HCT116 (cell line): ENCODE measurements around the gene ACOX3. TPM values are rescaled to one million over a fixed set of nuclear protein-coding genes. Genes with fewer than 3 reads are reported as not detected.
"Not testable (repeated sequence)": the region's sequence is repeated elsewhere in the genome, so short reads cannot be mapped to it uniquely, and the experiment has no call there.

Experiments
- ATAC-seq: fragments of 200-7000 bp; cut with Tn5 transposase; 2 replicates; pipeline ENCODE4 v1.9.1; 2020; ENCODE audit warnings: mild to moderate bottlenecking, moderate library complexity
- BruUV-seq: library from RNA; stranded (reverse); fragments of 400-500 nt; replicated peaks from 2 replicates; lab custom pipeline; 2021; lab: Mats Ljungman, UMichigan
- CTCF ChIA-PET: fragments of 300-600 bp; sonication (Branson Sonifier 250); formaldehyde crosslinking; loops from one replicate; lab custom pipeline; 2021; ENCODE audit warnings: antibody characterized with exemption; lab: Charles Lee
- POLR2A ChIA-PET: fragments of 300-600, 350-600 bp; sonication (Branson Sonifier 250); formaldehyde crosslinking; loops from one replicate; lab custom pipeline; 2021; ENCODE audit warnings: antibody characterized with exemption; lab: Charles Lee
- RAD21 ChIA-PET, 2 experiments: fragments of 300-600 bp; sonication (Branson Sonifier 250); formaldehyde crosslinking; loops; one replicate each; lab custom pipeline; 2023; ENCODE audit warnings: low total read pairs in 2 of 2; ENCODE audit not compliant: uncharacterized antibody in 2 of 2, unreplicated experiment in 2 of 2, low non-redundant PET in 1 of 2; lab: Charles Lee
- DNase-seq: peaks from one replicate; pipeline ENCODE4 v3.0.0-alpha.2; 2010; ENCODE audit warnings: low read depth, low spot score
- H2AFZ ChIP-seq: fragments of 200-600 bp; shearing (Covaris generic), sonication (generic); 2 replicates; pipeline ENCODE4 v1.6.1; 2017; ENCODE audit warnings: low read depth, mixed run types, mixed read lengths, antibody characterized with exemption, low read length; ENCODE audit not compliant: poor library complexity, severe bottlenecking
- H3K27ac ChIP-seq: 2 replicates; pipeline ENCODE4 v1.5.1; 2012; ENCODE audit warnings: low read depth, low read length
- H3K27me3 ChIP-seq: fragments of 200-600 bp; sonication (generic); 2 replicates; pipeline ENCODE4 v1.6.1; 2016; ENCODE audit warnings: mixed run types, low read length, mixed read lengths; ENCODE audit not compliant: insufficient read depth
- H3K36me3 ChIP-seq, 2 experiments: fragments of 200-500 bp in 1 of 2; fragments of 200-600 bp in 1 of 2; sonication (Bioruptor generic) in 1 of 2; sonication (generic) in 1 of 2; 2 replicates each; pipeline versions ENCODE4 v1.5.1 to v1.6.1; 2014 to 2016; ENCODE audit warnings: low read length in 2 of 2, inconsistent platforms in 1 of 2, mixed read lengths in 1 of 2, mixed run types in 1 of 2; ENCODE audit not compliant: insufficient read depth in 2 of 2, control insufficient read depth in 1 of 2
- H3K4me1 ChIP-seq, 2 experiments: fragments of 200-600 bp in 1 of 2; sonication (generic) in 1 of 2; 2 replicates each; pipeline versions ENCODE4 v1.5.1 to v1.6.1; 2012 to 2017; ENCODE audit warnings: low read length in 2 of 2, inconsistent platforms in 1 of 2, mild to moderate bottlenecking in 1 of 2, mixed read lengths in 1 of 2, mixed run types in 1 of 2, moderate library complexity in 1 of 2; ENCODE audit not compliant: insufficient read depth in 2 of 2, control insufficient read depth in 1 of 2
- H3K4me2 ChIP-seq: fragments of 200-600 bp; sonication (generic); 2 replicates; pipeline ENCODE4 v1.6.1; 2017; ENCODE audit warnings: mixed run types, low read length, mixed read lengths
- H3K4me3 ChIP-seq, 2 experiments: fragments of 200-600 bp in 1 of 2; sonication (generic) in 1 of 2; replicated peaks in 1 of 2; 2 replicates each; pipeline ENCODE4 v1.5.1; 2011 to 2016; ENCODE audit warnings: low read length in 2 of 2, control low read depth in 1 of 2, low read depth in 1 of 2, mild to moderate bottlenecking in 1 of 2, mixed read lengths in 1 of 2, mixed run types in 1 of 2
- H3K79me2 ChIP-seq: fragments of 200-600 bp; sonication (generic); 2 replicates; pipeline ENCODE4 v1.6.1; 2017; ENCODE audit warnings: mild to moderate bottlenecking, mixed run types, low read length, moderate library complexity, mixed read lengths; ENCODE audit not compliant: insufficient read depth
- H3K9ac ChIP-seq: fragments of 200-600 bp; sonication (generic); 2 replicates; pipeline ENCODE4 v1.6.1; 2016; ENCODE audit warnings: low read length, mixed read lengths
- H3K9me2 ChIP-seq: fragments of 200-600 bp; sonication (generic), shearing (Covaris generic); 2 replicates; pipeline ENCODE4 v1.6.1; 2017; ENCODE audit warnings: mixed run types, mild to moderate bottlenecking, moderate library complexity; ENCODE audit not compliant: insufficient read depth
- H3K9me3 ChIP-seq, 2 experiments: fragments of 200-500 bp in 1 of 2; fragments of 200-600 bp in 1 of 2; sonication (Bioruptor generic) in 1 of 2; sonication (generic) in 1 of 2; 2 replicates each; pipeline ENCODE4 v1.6.1; 2014 to 2017; ENCODE audit warnings: low read length in 2 of 2, mixed read lengths in 2 of 2, inconsistent platforms in 1 of 2, low read depth in 1 of 2, mild to moderate bottlenecking in 1 of 2, mixed run types in 1 of 2, moderate library complexity in 1 of 2; ENCODE audit not compliant: control insufficient read depth in 1 of 2, insufficient read depth in 1 of 2
- H4K20me1 ChIP-seq: fragments of 200-600 bp; sonication (generic), shearing (Covaris generic); 2 replicates; pipeline ENCODE4 v1.6.1; 2017; ENCODE audit warnings: mixed run types, mild to moderate bottlenecking, moderate library complexity; ENCODE audit not compliant: insufficient read depth
- ELF1 ChIP-seq: IDR thresholded peaks from 2 replicates; pipeline ENCODE4 v1.6.1; 2012; ENCODE audit warnings: low read depth, borderline replicate concordance
- RAD21 ChIP-seq: IDR thresholded peaks from 2 replicates; pipeline ENCODE4 v1.6.1; 2012; ENCODE audit warnings: low read depth, mild to moderate bottlenecking
- SP1 ChIP-seq: IDR thresholded peaks from 2 replicates; pipeline ENCODE4 v1.6.1; 2012; ENCODE audit warnings: low read depth
- ZNF274 ChIP-seq: fragments of 200-500 bp; sonication (Bioruptor generic); IDR thresholded peaks from 2 replicates; pipeline ENCODE4 v1.6.1; 2014; ENCODE audit warnings: mild to moderate bottlenecking, low read depth, low read length, inconsistent platforms
- intact Hi-C: fragments of 100-400 bp; cut with micrococcal nuclease; formaldehyde crosslinking; loops from 2 replicates; pipeline ENCODE4 v1.10.0; 2022
- total RNA-seq: library from RNA; stranded (reverse); gene quantifications from one replicate; pipeline ENCODE4 v1.2.1, GENCODE V29; 2021; ENCODE audit not compliant: unreplicated experiment

The ACOX3 gene
- total RNA-seq, 1 experiment from 2014 or later = 16.9 TPM

- H3K27me3 ChIP-seq, POLR2A ChIA-PET, H3K27ac ChIP-seq, CTCF ChIA-PET, DNase-seq, H3K4me1 ChIP-seq, H3K4me2 ChIP-seq, H4K20me1 ChIP-seq, intact Hi-C loops, BruUV-seq, H3K79me2 ChIP-seq, H3K4me3 ChIP-seq, H3K9me3 ChIP-seq, H3K36me3 ChIP-seq, ATAC-seq, RAD21 ChIA-PET, H3K9me2 ChIP-seq, H2AFZ ChIP-seq, H3K9ac ChIP-seq: not testable (repeated sequence)
These were observed 91.3 kb downstream of the ACOX3 start for GRCh38 chr4:8349236-8349635.

- no peaks in the 10 kb centered on the region for H3K36me3 ChIP-seq
- no peaks in the 10 kb centered on the region for H3K9me3 ChIP-seq
- no peaks in the 10 kb centered on the region for H3K4me1 ChIP-seq
- no peak overlapping the region for H2AFZ ChIP-seq
- no TSS peak for BruUV-seq
- no peaks in the 10 kb centered on the region for H4K20me1 ChIP-seq
- no peak overlapping the region for H3K27ac ChIP-seq
- no peak overlapping the region for H3K4me2 ChIP-seq
- ChIA-PET POLR2A (no interaction called here), CTCF (no interaction called here), RAD21 (no interaction called here)
- no peaks in the 10 kb centered on the region for H3K27me3 ChIP-seq
- TF ChIP-seq RAD21 (no peak), ELF1 (no peak), ZNF274 (no peak), SP1 (no peak)
- ATAC-seq (no peak), DNase-seq (no peak)
- no peak overlapping the region for H3K4me3 ChIP-seq
- no peaks in the 10 kb centered on the region for H3K9me2 ChIP-seq
- no peak overlapping the region for H3K9ac ChIP-seq
- intact Hi-C loops = no loop called here
- H3K79me2 ChIP-seq = no peaks in the 10 kb centered on the region
These were observed 92.5 kb downstream of the ACOX3 start for GRCh38 chr4:8348071-8348470.
